KOPT-K1 (cell line): ENCODE measurements around the gene TMEM121.
"Not testable (repeated sequence)": the region's sequence is repeated elsewhere in the genome, so short reads cannot be mapped to it uniquely, and the experiment has no call there.

ENCODE experiments used
- H3K27ac ChIP-seq: fragments of 200-600 bp; sonication (generic); 2 replicates; pipeline ENCODE4 v1.5.1; 2016; ENCODE audit warnings: antibody characterized with exemption, mild to moderate bottlenecking, low read depth, low read length; ENCODE audit not compliant: poor library complexity, severe bottlenecking
- H3K36me3 ChIP-seq: fragments of 200-600 bp; sonication (generic); 2 replicates; pipeline ENCODE4 v1.5.1; 2017; ENCODE audit warnings: antibody characterized with exemption, mild to moderate bottlenecking, low read length, moderate library complexity; ENCODE audit not compliant: insufficient read depth
- H3K9me3 ChIP-seq: fragments of 200-600 bp; sonication (generic); 2 replicates; pipeline ENCODE4 v1.5.1; 2017; ENCODE audit warnings: antibody characterized with exemption, low read length, mild to moderate bottlenecking; ENCODE audit not compliant: insufficient read depth, poor library complexity, severe bottlenecking

The TMEM121 gene

DNA sequence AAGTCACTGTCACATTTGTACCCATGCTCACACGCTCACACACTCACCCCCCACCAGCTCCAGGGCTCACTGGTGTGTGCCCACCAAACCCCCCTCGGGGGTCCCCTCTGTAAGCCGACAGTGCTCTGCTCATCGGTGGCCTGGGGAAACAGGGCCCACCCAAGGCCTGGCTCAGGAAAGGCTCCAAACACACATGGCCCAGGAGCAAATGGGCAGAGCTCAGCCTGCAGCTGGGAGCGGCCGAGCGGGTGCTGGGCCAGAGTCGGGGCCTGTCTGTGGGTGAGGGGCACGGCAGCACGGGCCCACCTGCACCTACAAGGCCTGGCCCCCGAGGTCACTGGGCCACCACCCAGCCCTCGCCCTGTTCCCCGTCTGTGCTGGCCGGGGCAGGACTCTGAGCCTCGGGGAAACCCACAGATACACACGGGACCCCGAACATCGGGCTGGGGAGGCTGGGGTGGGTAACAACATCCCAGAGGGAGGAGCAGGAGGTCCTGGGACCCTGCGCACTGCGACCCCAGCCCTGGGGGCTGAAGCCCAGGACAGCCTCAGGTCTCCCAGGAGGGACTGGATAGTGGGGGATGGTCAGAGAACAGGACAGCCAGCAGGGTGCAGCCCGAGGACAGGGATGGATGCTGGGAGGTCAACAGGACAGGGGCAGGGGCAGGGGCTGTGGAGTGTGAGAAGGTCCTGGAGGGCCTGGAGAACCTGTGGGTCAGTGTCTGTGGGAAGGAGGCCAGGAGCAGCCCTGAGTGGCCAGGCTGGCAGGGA is 45.0 kb downstream of the TMEM121 start:
- H3K36me3 ChIP-seq, H3K9me3 ChIP-seq, H3K27ac ChIP-seq: not testable (repeated sequence)

GRCh38 chr14:105572063-105572462 is 45.7 kb downstream of the TMEM121 start:
- H3K36me3 ChIP-seq, H3K27ac ChIP-seq, H3K9me3 ChIP-seq: not testable (repeated sequence)

GRCh38 chr14:105573841-105574240 is 47.5 kb downstream of the TMEM121 start:
- not testable (repeated sequence) for H3K27ac ChIP-seq, H3K9me3 ChIP-seq, H3K36me3 ChIP-seq

DNA sequence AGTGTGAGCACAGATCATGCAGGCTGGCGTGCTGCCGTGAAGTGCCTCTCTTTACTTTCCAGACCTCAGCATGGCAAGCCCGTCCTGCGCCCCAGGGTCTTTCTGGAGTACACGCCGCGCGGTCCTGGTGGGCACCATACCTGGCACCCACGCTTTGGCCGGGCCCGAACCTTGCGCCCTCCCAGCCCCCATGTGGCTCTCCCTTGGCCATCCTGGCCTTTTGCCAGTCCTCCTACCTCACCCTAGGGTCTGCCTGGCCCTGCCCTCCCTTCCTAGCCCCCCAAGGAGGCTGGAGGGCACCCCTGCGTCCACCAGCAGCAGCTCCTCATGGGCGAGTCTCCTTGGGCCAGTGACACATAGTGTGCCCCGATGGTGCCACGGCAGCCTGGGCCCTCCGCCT is 48.0 kb downstream of the TMEM121 start:
- H3K36me3 ChIP-seq, H3K27ac ChIP-seq, H3K9me3 ChIP-seq: not testable (repeated sequence)

DNA sequence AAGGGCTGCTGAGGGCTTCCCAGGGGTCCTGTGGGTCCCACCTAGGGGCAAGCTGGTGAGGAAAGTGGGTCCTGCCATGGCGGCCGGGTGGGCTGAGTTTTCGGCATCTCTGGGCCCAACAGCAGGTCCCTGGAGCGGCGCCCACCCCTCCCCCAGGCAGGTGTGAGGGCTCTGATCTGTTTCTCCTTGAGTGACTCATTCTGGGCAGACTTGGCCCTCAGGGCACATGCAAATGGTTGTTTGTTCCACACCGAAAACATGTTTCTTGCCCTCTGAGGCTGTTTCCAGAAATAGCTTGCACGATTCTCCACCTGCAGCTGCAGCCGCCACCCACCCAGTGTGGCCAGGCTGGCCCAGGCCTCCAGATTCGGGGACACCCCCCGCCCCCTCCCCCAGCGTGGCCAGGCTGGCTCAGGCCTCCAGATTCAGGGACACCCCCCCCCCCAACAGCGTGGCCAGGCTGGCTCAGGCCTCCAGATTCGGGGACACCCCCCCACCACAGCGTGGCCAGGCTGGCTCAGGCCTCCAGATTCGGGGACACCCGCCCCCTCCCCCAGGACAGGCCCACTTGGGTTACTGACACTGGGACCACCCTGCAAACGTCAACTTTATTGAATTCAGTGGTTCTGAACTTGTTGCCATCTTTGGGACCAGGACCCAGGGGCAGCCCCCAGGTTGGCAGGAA is 48.8 kb downstream of the TMEM121 start:
- not testable (repeated sequence) for H3K36me3 ChIP-seq, H3K9me3 ChIP-seq, H3K27ac ChIP-seq

GRCh38 chr14:105576525-105577088 is 50.2 kb downstream of the TMEM121 start:
- Histone ChIP-seq H3K27ac (no peak overlapping the region), H3K9me3 (no peaks in the 10 kb centered on the region), H3K36me3 (no peaks in the 10 kb centered on the region)

GRCh38 chr14:105577314-105577861 is 51.0 kb downstream of the TMEM121 start:
- H3K27ac ChIP-seq, result no peak overlapping the region
- no peaks in the 10 kb centered on the region for H3K9me3 ChIP-seq
- no peaks in the 10 kb centered on the region for H3K36me3 ChIP-seq

DNA sequence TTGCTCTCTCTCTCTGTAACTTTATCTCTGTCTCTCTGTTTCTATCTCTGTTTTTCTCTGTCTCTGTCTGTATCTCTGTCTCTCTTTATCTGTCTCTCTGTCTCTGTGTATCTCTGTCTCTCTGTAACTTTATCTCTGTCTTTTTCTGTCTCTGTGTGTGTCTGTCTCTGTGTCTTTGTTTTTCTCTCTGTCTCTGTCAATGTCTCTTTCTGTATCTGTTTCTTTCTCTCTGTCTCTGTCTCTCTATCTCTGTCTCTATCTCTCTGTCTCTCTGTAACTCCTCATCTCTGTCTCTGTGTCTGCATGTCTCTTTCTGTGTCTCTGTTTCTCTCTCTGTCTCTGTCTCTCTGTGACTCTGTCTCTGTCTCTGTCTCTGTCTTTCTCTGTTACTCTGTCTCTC is 51.7 kb downstream of the TMEM121 start:
- Histone ChIP-seq H3K36me3 (no peaks in the 10 kb centered on the region), H3K9me3 (no peaks in the 10 kb centered on the region), H3K27ac (no peak overlapping the region)

DNA sequence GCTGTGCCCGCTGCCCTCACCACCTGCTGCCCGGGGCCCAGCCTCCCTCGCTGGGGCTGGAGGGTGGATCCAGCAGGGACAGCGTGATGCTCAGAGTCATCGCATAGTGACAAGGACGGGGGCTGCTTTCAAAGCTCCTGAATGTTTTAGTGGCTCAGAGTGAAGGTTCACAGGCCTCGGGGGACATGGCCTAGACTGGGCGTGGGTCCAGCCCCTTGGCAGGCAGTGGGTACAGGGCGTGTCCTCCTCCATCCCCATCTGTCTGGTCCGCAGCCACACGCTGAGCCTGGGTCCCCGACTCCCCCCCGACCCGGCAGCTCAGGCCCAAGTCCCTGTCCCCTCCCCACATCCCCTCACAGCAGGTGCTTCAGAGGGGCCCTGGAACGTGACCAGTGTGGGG is 52.8 kb downstream of the TMEM121 start:
- not testable (repeated sequence) for H3K9me3 ChIP-seq, H3K36me3 ChIP-seq, H3K27ac ChIP-seq
